T-helper 17 cell (primary cell): Measurements from ENCODE around the gene OPHN1. TPM values are rescaled to one million over a fixed set of nuclear protein-coding genes. Genes with fewer than 3 reads are reported as not detected.

ENCODE experiments used
- ATAC-seq: fragments of 150-1000 bp; cut with Tn5 transposase; 2 replicates; pipeline ENCODE4 v1.10.0; 2021; ENCODE audit warnings: mild to moderate bottlenecking, moderate library complexity
- DNase-seq, 3 donors: peaks; one replicate each; pipeline versions ENCODE4 v3.0.0 to v3.0.0-alpha.2; 2020 to 2021
- H3K9me3 ChIP-seq: one replicate; pipeline ENCODE4 v1.7.0; 2013; ENCODE audit warnings: low read length, mild to moderate bottlenecking; ENCODE audit not compliant: control insufficient read depth, poor library complexity, severe bottlenecking
- H3K27ac Mint-ChIP-seq: one replicate; pipeline ENCODE4 v1.8.0; 2022; ENCODE audit warnings: mild to moderate bottlenecking, moderate library complexity, mixed read lengths
- H3K27me3 Mint-ChIP-seq: one replicate; pipeline ENCODE4 v1.8.0; 2022; ENCODE audit warnings: mixed read lengths
- H3K36me3 Mint-ChIP-seq: one replicate; pipeline ENCODE4 v1.8.0; 2022; ENCODE audit warnings: low read depth, mixed read lengths
- H3K4me1 Mint-ChIP-seq: one replicate; pipeline ENCODE4 v1.8.0; 2022; ENCODE audit warnings: mild to moderate bottlenecking, mixed read lengths
- H3K4me3 Mint-ChIP-seq: one replicate; pipeline ENCODE4 v1.8.0; 2022; ENCODE audit warnings: mild to moderate bottlenecking, moderate library complexity, mixed read lengths
- total RNA-seq, 4 donors: library from RNA in 2 of 4; stranded (reverse) in 2 of 4; gene quantifications; one replicate each; pipeline ENCODE4 v1.2.3 and lab custom pipeline; 2022 to 2026

Gene OPHN1
- total RNA-seq, 2 donors from 2014 or later: 0.37 to 1.4 TPM

DNA sequence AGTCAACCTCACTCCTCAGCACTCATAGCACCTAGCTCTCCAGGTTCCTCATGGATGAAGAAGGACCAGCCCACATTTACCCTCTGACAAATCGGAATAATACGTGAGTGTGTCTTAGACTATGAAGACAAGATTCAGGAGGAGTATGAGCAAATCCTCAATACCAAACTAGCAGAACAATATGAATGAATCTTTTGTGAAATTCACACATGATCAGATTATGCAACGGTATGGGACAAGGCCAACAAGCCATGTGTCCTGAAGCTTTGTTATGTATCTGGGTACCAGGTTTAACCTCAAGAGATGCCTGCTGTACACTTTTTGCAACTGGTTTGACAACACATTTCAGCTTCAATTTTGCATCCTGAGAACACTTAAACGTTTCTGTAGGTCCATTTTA is 300.1 kb downstream of the OPHN1 start:
- H3K9me3 ChIP-seq: no peaks in the 10 kb centered on the region
- no peak for ATAC-seq
- peaks cover 3% of the 10 kb centered on the region for H3K36me3 Mint-ChIP-seq
- H3K27me3 Mint-ChIP-seq: no peaks in the 10 kb centered on the region
- H3K4me1 Mint-ChIP-seq: no peaks in the 10 kb centered on the region
- no peak overlapping the region for H3K27ac Mint-ChIP-seq
- no peak overlapping the region for H3K4me3 Mint-ChIP-seq
- no peak for DNase-seq

DNA sequence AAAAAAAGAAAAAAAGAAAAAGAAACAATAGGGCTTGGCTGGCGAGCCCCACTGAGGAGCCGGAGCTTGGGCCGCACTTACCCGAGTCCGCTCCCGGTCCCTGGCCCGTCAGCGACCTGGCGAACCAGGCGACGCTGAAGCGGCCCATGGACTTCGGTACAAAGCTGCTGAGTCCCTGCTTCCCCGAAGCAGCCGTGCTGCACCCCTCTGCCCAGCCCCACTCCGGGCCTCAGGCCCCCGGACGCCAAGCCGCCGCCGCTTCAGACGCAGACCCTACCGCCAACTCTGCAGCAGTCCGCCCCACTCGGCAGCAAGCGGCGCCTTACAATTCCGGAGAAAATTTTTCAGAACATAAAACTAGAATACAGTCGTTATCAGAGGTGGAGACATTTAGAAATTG is 300.5 kb downstream of the OPHN1 start:
- Mint-ChIP-seq H3K4me1 (no peaks in the 10 kb centered on the region), H3K36me3 (peaks cover 3% of the 10 kb centered on the region), H3K27me3 (no peaks in the 10 kb centered on the region), H3K27ac (no peak overlapping the region), H3K4me3 (no peak overlapping the region)
- no peak for DNase-seq
- H3K9me3 ChIP-seq: no peaks in the 10 kb centered on the region
- ATAC-seq: no peak

DNA sequence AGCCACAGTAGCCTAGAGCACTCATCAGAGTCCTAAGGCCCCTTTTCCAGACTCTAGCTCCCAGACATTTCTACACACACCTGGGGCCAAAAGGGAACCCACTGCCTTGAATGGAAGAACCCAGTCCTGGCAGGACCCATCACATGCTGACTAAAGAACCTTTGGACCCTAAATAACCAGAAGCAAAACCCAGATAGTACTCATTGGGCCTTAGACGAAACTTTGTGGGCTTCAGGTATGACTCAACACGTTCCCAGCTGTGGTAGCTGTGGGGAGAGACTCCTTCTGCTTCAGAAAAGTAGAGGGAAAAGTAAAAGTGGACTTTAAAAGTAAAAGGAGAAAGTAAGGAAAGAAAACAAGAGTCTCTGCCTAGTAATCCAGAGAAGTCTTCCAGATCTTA is 311.5 kb downstream of the OPHN1 start:
- Mint-ChIP-seq H3K4me3 (no peak overlapping the region), H3K27me3 (no peaks in the 10 kb centered on the region), H3K36me3 (no peaks in the 10 kb centered on the region), H3K4me1 (no peaks in the 10 kb centered on the region), H3K27ac (no peak overlapping the region)
- ATAC-seq: no peak
- no peaks in the 10 kb centered on the region for H3K9me3 ChIP-seq
- DNase-seq: no peak

DNA sequence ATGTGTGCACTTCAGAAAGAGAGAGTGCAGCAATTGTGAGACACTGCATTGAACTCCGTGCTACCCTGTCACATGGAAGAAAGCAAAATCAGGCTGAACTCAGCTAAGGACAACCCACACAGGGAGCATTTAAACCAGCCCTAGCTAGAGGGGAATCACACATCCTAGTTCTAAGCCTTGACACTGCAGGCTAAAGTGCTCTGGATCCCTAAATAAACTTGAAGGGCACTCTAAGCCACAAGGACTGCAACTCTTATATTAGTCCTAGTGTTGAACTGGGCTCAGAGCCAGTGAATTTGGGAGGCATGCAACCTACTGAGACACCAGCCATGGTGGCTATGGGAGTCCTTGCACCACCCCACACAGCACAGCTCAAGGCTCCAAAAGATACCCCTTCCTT is 311.9 kb downstream of the OPHN1 start:
- H3K27ac Mint-ChIP-seq: no peak overlapping the region
- H3K27me3 Mint-ChIP-seq: no peaks in the 10 kb centered on the region
- H3K9me3 ChIP-seq: no peaks in the 10 kb centered on the region
- H3K36me3 Mint-ChIP-seq: no peaks in the 10 kb centered on the region
- ATAC-seq (no peak), DNase-seq (no peak)
- no peak overlapping the region for H3K4me3 Mint-ChIP-seq
- no peaks in the 10 kb centered on the region for H3K4me1 Mint-ChIP-seq

DNA sequence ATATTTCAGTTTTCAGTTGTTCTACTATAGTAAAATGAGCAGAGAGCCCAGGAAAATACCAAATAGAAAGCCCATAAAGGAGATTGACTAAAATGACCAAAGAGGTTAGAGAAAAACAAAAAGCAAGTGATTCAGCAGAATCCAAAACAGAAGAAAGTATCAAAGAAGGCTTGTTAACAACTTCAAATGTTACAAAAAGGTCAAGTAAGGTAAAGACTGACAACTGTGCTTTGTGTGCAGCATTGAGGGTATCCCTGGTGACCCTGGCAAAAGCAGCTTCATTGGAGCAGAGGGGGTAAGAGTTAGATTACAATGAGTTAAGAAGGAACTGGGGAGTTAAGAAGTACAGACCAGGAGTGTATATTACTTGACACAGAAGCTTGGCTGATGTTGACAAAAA is 317.9 kb downstream of the OPHN1 start:
- Mint-ChIP-seq H3K36me3 (no peaks in the 10 kb centered on the region), H3K27me3 (no peaks in the 10 kb centered on the region), H3K4me1 (no peaks in the 10 kb centered on the region), H3K4me3 (no peak overlapping the region), H3K27ac (no peak overlapping the region)
- DNase-seq (no peak), ATAC-seq (no peak)
- H3K9me3 ChIP-seq: no peaks in the 10 kb centered on the region

DNA sequence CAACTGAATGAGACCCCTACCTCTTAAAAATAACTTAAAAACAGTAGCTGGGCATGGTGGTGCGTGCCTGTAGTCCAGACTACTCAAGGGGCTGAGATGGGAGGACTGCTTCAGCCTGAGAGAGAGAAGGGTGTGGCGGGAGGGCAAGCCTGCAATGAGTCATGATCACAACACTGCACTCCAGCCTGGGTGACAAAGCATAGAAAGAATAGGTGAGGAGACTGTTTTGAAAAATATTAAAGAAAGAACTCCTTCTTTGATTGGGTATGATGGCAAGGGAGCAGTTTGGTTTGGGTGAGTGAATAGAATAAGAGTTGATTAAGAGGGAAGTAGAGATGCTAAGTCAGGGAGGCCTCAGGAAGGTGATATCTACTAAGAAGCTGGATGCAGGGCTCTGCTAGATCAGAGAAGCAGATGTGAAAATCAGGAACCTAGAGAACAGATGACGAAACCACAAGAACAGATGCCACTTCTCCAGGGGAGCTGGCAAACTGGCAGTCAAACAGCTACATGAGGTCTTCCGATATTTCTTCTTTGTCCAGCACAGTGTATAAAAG is 318.6 kb downstream of the OPHN1 start:
- H3K4me1 Mint-ChIP-seq: no peaks in the 10 kb centered on the region
- no peaks in the 10 kb centered on the region for H3K36me3 Mint-ChIP-seq
- ATAC-seq: no peak
- no peak for DNase-seq
- H3K27ac Mint-ChIP-seq: no peak overlapping the region
- H3K9me3 ChIP-seq: no peaks in the 10 kb centered on the region
- no peaks in the 10 kb centered on the region for H3K27me3 Mint-ChIP-seq
- no peak overlapping the region for H3K4me3 Mint-ChIP-seq

DNA sequence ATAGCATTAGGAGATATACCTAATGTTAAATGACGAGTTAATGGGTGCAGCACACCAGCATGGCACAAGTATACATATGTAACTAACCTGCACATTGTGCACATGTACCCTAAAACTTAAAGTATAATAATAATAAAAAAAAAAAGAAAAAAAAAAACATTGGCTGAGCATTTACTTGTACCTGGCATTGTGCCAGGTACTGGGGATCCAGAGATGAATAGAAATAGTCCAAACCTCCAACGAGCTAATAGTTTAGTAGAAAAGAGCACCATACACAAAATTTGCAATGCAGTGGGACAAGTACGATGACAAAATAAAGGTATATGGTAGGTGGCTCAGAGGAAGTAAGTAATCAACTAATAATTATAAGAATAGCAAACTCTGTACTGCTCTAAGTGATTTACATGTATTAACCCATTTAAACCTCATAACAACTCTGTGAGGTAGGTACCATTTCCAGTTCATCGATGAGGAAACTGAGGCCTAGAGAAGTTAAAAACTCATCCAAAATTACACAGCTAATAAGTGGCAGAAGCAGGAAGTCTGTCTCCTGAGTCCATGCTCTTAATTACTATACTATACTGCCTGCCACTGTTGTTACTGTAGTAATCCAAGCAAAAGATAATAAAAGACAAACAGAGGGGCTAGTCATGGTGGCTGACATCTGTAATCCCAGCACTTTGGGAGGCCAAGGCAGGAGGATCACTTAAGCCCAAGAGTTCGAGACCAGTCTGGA is 319.3 kb downstream of the OPHN1 start:
- H3K4me3 Mint-ChIP-seq: no peak overlapping the region
- no peaks in the 10 kb centered on the region for H3K9me3 ChIP-seq
- no peak for ATAC-seq
- H3K4me1 Mint-ChIP-seq: no peaks in the 10 kb centered on the region
- no peaks in the 10 kb centered on the region for H3K36me3 Mint-ChIP-seq
- H3K27me3 Mint-ChIP-seq: no peaks in the 10 kb centered on the region
- H3K27ac Mint-ChIP-seq: no peak overlapping the region
- no peak for DNase-seq

DNA sequence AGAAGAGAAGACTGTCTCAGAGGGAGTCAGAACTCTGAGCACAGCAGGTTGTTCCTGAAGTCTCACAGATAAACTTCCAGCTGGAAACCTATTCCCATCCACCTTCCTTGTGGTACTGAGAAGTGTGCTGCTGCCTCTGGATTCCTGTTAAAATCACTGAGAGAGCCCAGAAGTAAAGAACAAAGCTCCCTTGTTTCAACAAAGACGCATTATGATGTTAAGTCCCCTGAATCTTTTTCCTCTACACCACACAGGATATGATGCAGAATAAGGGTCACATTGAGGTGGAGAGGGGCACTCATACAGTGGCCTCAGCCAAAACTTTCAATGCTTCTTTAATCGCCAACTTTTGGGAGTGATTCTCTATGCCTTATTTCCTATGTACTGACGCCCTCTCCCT is 321.0 kb downstream of the OPHN1 start:
- H3K27me3 Mint-ChIP-seq: no peaks in the 10 kb centered on the region
- H3K27ac Mint-ChIP-seq: no peak overlapping the region
- H3K4me3 Mint-ChIP-seq: no peak overlapping the region
- H3K36me3 Mint-ChIP-seq: no peaks in the 10 kb centered on the region
- no peaks in the 10 kb centered on the region for H3K9me3 ChIP-seq
- DNase-seq (no peak), ATAC-seq (no peak)
- H3K4me1 Mint-ChIP-seq: no peaks in the 10 kb centered on the region

DNA sequence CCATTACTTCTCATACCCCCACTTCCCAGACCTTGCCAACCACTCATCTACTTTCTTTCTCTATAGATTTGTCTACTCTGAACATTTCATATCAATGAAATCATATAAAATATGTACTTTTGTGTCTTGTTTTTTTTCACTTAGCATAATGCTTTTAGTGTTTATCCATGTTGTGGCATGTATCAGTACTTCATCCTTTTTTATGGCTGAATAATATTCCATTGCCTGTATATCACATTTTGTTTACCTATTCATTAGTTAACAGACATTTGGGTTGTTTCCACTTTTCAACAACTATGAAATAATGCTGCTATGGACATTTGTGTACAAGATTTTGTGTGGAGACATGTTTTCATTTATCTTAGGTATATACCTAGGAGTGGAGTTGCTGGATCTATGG is 324.1 kb downstream of the OPHN1 start:
- no peaks in the 10 kb centered on the region for H3K9me3 ChIP-seq
- ATAC-seq (no peak), DNase-seq (no peak)
- Mint-ChIP-seq H3K27me3 (no peaks in the 10 kb centered on the region), H3K27ac (no peak overlapping the region), H3K4me3 (no peak overlapping the region), H3K36me3 (no peaks in the 10 kb centered on the region), H3K4me1 (no peaks in the 10 kb centered on the region)

DNA sequence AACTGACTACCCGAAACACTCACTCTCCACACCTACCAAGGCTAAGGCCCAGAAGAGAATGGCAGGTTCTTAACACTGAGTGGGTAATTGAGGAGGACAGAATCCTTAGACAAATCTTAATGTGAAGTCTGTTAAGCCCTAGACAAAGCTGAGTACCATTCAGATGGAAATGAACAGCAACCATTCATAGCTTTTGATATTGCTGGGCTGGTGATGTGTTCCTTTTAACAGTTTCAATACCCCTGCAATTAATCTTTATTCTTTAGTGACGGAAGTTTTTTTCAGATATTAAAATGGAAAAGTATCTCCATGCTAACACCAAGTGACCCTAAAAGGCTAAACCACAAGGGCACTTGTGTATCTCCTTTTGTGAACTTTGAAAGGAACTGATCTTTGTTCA is 334.9 kb downstream of the OPHN1 start:
- no peak overlapping the region for H3K4me3 Mint-ChIP-seq
- ATAC-seq (no peak), DNase-seq (no peak)
- no peaks in the 10 kb centered on the region for H3K9me3 ChIP-seq
- H3K36me3 Mint-ChIP-seq: no peaks in the 10 kb centered on the region
- H3K4me1 Mint-ChIP-seq: no peaks in the 10 kb centered on the region
- H3K27ac Mint-ChIP-seq: no peak overlapping the region
- H3K27me3 Mint-ChIP-seq: no peaks in the 10 kb centered on the region

DNA sequence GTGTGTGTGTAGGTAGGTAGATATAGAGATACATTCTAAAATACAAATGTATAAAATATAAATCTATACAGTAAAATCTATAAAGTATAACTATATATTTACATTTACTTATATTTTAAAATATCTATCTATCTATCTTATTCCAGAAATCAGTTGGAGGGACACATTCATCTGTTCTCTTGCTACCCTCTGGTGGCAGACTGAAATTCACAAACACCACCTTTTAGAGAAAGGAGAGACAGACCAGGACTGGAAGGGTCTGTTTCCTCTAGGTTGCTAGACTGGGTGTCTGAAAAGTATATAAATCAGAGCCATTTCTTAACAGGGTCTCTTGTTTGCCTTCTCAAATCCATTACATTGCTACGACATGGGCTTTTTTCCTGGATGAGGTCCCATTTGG is 343.0 kb downstream of the OPHN1 start:
- Mint-ChIP-seq H3K27me3 (no peaks in the 10 kb centered on the region), H3K36me3 (no peaks in the 10 kb centered on the region), H3K4me3 (no peak overlapping the region)

DNA sequence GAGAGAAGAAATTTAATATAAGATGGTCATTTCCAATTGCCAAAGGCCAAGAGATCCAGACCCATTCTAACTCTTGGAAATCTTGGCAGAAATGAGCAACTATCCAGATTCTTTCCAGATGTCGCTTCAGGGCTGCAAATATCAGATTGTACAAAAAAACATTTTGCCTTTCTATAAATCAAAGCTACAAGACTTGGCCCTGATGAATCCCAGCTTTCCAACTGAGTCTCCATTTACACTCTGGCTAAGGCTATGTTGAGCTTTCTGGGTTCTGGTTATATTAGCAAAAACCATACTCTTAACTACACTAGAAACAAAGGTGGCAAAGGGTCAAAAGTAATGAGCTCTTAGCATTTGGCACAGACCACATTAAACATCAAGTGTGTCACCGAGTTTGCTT is 345.8 kb downstream of the OPHN1 start:
- Mint-ChIP-seq H3K4me3 (no peak overlapping the region), H3K27me3 (no peaks in the 10 kb centered on the region), H3K27ac (no peak overlapping the region), H3K4me1 (no peaks in the 10 kb centered on the region), H3K36me3 (no peaks in the 10 kb centered on the region)
- no peaks in the 10 kb centered on the region for H3K9me3 ChIP-seq
- no peak for DNase-seq
- ATAC-seq: no peak

More for the DNA sequence above, 343.0 kb downstream of the OPHN1 start:
- no peaks in the 10 kb centered on the region for H3K9me3 ChIP-seq
- H3K4me1 Mint-ChIP-seq: no peaks in the 10 kb centered on the region
- ATAC-seq (no peak), DNase-seq (no peak)
- H3K27ac Mint-ChIP-seq: no peak overlapping the region

DNA sequence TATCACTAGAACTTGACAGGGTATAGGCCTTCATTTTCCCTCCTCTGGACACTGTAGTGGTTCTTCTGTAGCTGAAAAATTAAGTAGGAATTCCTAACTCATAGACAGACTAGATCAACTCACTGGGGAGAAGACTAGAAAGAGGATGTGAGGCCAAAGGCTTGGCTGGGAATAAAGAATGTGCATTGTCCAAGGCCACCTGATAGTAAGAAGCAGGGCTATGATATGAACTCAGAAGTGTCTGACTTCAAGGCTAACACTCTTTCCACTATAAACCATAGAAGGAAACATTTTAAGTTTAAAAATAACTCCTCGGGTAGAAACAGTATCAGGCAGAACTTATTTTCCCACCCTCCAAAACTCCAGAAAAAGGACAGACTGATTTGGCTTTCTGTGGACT is 346.6 kb downstream of the OPHN1 start:
- Mint-ChIP-seq H3K4me1 (no peaks in the 10 kb centered on the region), H3K27me3 (no peaks in the 10 kb centered on the region)
- no peak for ATAC-seq

DNA sequence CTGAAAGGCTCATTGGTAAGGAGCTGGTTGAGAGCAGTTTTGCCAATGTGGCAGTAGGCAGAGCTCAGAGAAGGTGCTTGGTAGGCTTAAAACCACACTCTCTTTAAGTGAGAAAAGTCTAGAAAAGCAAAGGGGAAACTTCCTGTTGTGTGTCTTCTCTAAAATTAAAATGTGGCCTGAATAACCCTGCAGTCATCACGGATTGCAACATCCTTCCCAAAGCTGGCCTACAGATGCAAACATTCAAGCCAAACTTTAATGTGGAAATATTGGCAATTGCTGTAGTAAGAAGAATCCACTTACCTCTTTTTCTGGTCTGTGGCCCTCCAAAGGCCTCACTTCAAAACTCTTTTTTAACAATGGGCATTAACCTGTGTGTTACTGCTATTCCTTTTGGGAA is 348.5 kb downstream of the OPHN1 start:
- no peak for ATAC-seq
- H3K36me3 Mint-ChIP-seq: no peaks in the 10 kb centered on the region
- H3K27ac Mint-ChIP-seq: no peak overlapping the region
- no peaks in the 10 kb centered on the region for H3K27me3 Mint-ChIP-seq
- no peaks in the 10 kb centered on the region for H3K9me3 ChIP-seq
- no peak overlapping the region for H3K4me3 Mint-ChIP-seq
- H3K4me1 Mint-ChIP-seq: no peaks in the 10 kb centered on the region
- no peak for DNase-seq

More for the DNA sequence above, 346.6 kb downstream of the OPHN1 start:
- Mint-ChIP-seq H3K27ac (no peak overlapping the region), H3K36me3 (no peaks in the 10 kb centered on the region), H3K4me3 (no peak overlapping the region)
- H3K9me3 ChIP-seq: no peaks in the 10 kb centered on the region
- DNase-seq: no peak
